ENCODE measurements around the gene KLHL29. TPM values are rescaled to one million over a fixed set of nuclear protein-coding genes. Genes with fewer than 3 reads are reported as not detected.

The KLHL29 gene
- total RNA-seq, 1 experiment from 2014 or later: 16.7 TPM

GRCh38 chr2:23628926-23629771 is 244.2 kb downstream of the KLHL29 start:
- Histone ChIP-seq H3K79me2 (ENCODE audit: insufficient read depth, low read length) (no peaks in the 10 kb centered on the region), H3K27me3 (ENCODE audit: insufficient read depth, low read length) (no peaks in the 10 kb centered on the region), H3K36me3 (ENCODE audit: control insufficient read depth in 1 of 2, insufficient read depth in 2 of 2, low read length in 2 of 2) (no peaks in the 10 kb centered on the region), H2AFZ (ENCODE audit: low read depth, low read length, poor library complexity, severe bottlenecking) (no peak overlapping the region), H3K9me3 (ENCODE audit: control insufficient read depth in 1 of 2, insufficient read depth in 1 of 2, low read depth in 1 of 2, low read length in 2 of 2) (no peaks in the 10 kb centered on the region), H3K4me3 (replicated peaks in 1 of 2; ENCODE audit: low read depth in 1 of 2, low read length in 2 of 2) (no peak overlapping the region), H3K27ac (ENCODE audit: low read depth, low read length) (no peak overlapping the region), H3K4me1 (ENCODE audit: control insufficient read depth in 1 of 2, insufficient read depth in 2 of 2, low read length in 2 of 2) (no peaks in the 10 kb centered on the region), H3K9ac (ENCODE audit: low read length) (no peak overlapping the region), H3K9me2 (ENCODE audit: insufficient read depth) (no peaks in the 10 kb centered on the region), H4K20me1 (ENCODE audit: insufficient read depth) (no peaks in the 10 kb centered on the region), H3K4me2 (ENCODE audit: low read length) (no peak overlapping the region)
- POLR2A ChIA-PET: no interaction called here
- BruUV-seq (replicated peaks): no TSS peak
- intact Hi-C loops (cut with micrococcal nuclease): no loop called here
- DNase-seq (ENCODE audit: low read depth, low spot score) (no peak), ATAC-seq (no peak)
- no peak for TF ChIP-seq EZH2phosphoT487 (IDR thresholded peaks at IDR 0.05; ENCODE audit: borderline replicate concordance)
- TF ChIP-seq ZBTB33 (IDR thresholded peaks at IDR 0.05; ENCODE audit: extremely low read depth, insufficient replicate concordance, low read length): no peak
- TF ChIP-seq EZH2 (IDR thresholded peaks at IDR 0.05): no peak
- RAD21 ChIA-PET (ENCODE audit: low non-redundant PET in 1 of 2, low total read pairs in 2 of 2, uncharacterized antibody in 2 of 2, unreplicated experiment in 2 of 2): no interaction called here
- CTCF ChIA-PET: no interaction called here

- no peaks in the 10 kb centered on the region for H4K20me1 ChIP-seq (ENCODE audit: insufficient read depth)
- no peak overlapping the region for H3K9ac ChIP-seq (ENCODE audit: low read length)
- H3K27me3 ChIP-seq (ENCODE audit: insufficient read depth, low read length): no peaks in the 10 kb centered on the region
- intact Hi-C loops (cut with micrococcal nuclease): no loop called here
- TF ChIP-seq TCF7L2 (IDR thresholded peaks at IDR 0.05; ENCODE audit: borderline replicate concordance, extremely low read depth, insufficient read depth, insufficient read length) (no peak), ATF3 (IDR thresholded peaks at IDR 0.05) (no peak), ELF1 (IDR thresholded peaks at IDR 0.05; ENCODE audit: borderline replicate concordance, low read depth) (no peak), SRF (IDR thresholded peaks at IDR 0.05; ENCODE audit: low read depth) (no peak), EGR1 (IDR thresholded peaks at IDR 0.05; ENCODE audit: low read depth) (no peak), REST (IDR thresholded peaks at IDR 0.05; ENCODE audit: low read depth) (no peak), POLR2AphosphoS5 (IDR thresholded peaks at IDR 0.05; ENCODE audit: low read depth, low read length) (no peak), EZH2 (IDR thresholded peaks at IDR 0.05) (no peak), ZFX (IDR thresholded peaks at IDR 0.05) (no peak)
- no peak overlapping the region for H3K27ac ChIP-seq (ENCODE audit: low read depth, low read length)
- POLR2A ChIA-PET: no interaction called here
- H3K4me2 ChIP-seq (ENCODE audit: low read length): no peak overlapping the region
- H3K9me3 ChIP-seq (ENCODE audit: control insufficient read depth in 1 of 2, insufficient read depth in 1 of 2, low read depth in 1 of 2, low read length in 2 of 2): no peaks in the 10 kb centered on the region
- no peaks in the 10 kb centered on the region for H3K36me3 ChIP-seq (ENCODE audit: control insufficient read depth in 1 of 2, insufficient read depth in 2 of 2, low read length in 2 of 2)
- RAD21 ChIA-PET (ENCODE audit: low non-redundant PET in 1 of 2, low total read pairs in 2 of 2, uncharacterized antibody in 2 of 2, unreplicated experiment in 2 of 2): no interaction called here
- no peak overlapping the region for H2AFZ ChIP-seq (ENCODE audit: low read depth, low read length, poor library complexity, severe bottlenecking)
- no peaks in the 10 kb centered on the region for H3K9me2 ChIP-seq (ENCODE audit: insufficient read depth)
- BruUV-seq (replicated peaks): no TSS peak
- DNase-seq (ENCODE audit: low read depth, low spot score): no peak
- no peaks in the 10 kb centered on the region for H3K79me2 ChIP-seq (ENCODE audit: insufficient read depth, low read length)
- H3K4me1 ChIP-seq (ENCODE audit: control insufficient read depth in 1 of 2, insufficient read depth in 2 of 2, low read length in 2 of 2): no peaks in the 10 kb centered on the region
- ATAC-seq: no peak
- no peak overlapping the region for H3K4me3 ChIP-seq (replicated peaks in 1 of 2; ENCODE audit: low read depth in 1 of 2, low read length in 2 of 2)
- CTCF ChIA-PET: no interaction called here
Observed at GRCh38 chr2:23629772-23630480, 244.9 kb downstream of the KLHL29 start.
